Posterior vena cava (tissue), 2 donors: ENCODE data around the gene DPYSL4. TPM values are rescaled to one million over a fixed set of nuclear protein-coding genes. Genes with fewer than 3 reads are reported as not detected.

Source experiments
- DNase-seq: peaks from one replicate; pipeline ENCODE4 v3.0.0-alpha.2; 2020; ENCODE audit warnings: low spot score
- intact Hi-C, 2 donors: fragments of 100-400 bp; cut with DNase I; formaldehyde crosslinking; loops; one replicate each; pipeline versions ENCODE4 v1.14.1 to v1.14.2; 2022 to 2023
- total RNA-seq, 2 donors: library from RNA; stranded (reverse); fragmentation: NEBNext Ultra II Directional; extraction: Animal tissue kit (Norgen Biotek cat#: 25700); gene quantifications; one replicate each; pipeline ENCODE4 v1.2.1, GENCODE V29; 2021
- donor health status: DM: yes; HTN: yes; CAD: no.
- donor health status: DM: yes; HTN: yes; CAD: no.

DPYSL4 gene
- total RNA-seq, 2 donors from 2014 or later = 1.4 to 2.1 TPM

DNA sequence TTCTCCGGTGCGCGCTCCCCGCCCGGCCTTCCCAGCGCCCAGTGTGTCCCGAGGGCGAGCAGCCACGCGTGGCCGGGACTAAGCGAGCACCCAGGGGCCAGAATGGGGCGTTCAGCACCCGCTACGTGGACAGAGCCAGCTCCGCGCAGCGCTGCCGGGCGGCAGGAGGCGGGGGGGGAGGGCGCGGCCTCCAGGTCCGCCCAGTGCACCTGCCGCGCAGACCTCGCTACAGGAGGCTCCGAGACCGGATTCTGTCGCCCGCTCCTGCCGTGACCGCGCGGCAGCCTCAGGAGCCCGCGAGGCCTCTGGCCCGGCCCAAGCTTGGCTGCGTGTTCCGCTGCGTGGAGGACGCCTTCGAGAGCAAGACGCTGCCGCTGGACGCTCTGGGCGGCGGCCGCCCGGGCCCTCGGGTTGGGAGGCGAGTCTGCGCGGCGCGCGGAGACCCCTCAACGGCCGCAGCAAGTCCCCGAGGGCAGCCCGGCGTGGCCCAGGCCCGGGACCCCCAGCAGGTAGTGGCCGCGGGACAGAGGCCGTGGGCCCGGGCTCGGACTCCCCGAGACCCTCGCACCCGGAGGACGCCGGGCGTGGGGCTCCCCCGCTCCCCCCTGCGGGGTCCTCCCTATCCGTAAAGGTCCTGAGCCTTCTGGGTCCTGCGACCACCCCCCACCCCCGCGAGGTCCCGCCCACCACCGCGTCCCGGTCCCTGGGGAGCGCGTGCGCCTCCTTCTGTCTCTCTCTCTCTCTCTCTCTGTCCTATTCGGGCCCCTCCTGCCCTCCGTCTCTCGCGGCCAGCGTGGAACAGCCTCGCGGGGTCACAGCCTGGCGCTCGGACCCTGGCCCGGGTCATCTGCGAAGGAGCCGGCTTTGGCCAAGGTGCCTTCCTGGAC, 904 bp upstream of the DPYSL4 start:
- intact Hi-C loops = no loop called here
- no peak for DNase-seq

GRCh38 chr10:132187430-132188138, 836 bp downstream of the DPYSL4 start:
- intact Hi-C loops = no loop called here
- no peak for DNase-seq

- intact Hi-C loops = no loop called here
- DNase-seq = no peak
Measured at GRCh38 chr10:132188331-132188730, 1.6 kb downstream of the DPYSL4 start.

DNA sequence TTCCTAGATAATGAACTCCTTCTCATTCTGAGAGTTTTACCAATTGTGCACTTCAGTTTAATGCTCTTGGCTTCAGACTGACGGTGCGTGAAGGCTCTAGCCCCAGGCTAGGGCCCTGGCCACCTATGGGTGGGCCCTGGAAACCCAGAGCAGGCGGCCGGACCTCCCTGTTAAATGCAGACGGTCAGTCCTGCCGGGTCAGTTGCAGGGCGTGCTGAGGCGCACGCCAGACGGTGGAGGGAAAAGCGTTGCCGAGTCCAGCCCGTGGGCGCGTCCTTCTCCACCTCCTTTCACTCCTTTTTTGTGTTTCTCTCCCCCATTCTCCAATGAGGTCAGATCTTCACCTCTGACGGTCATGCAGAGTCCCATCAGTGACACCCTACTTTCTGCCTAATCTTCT, 2.3 kb downstream of the DPYSL4 start:
- intact Hi-C loops = no loop called here
- DNase-seq = no peak

DNA sequence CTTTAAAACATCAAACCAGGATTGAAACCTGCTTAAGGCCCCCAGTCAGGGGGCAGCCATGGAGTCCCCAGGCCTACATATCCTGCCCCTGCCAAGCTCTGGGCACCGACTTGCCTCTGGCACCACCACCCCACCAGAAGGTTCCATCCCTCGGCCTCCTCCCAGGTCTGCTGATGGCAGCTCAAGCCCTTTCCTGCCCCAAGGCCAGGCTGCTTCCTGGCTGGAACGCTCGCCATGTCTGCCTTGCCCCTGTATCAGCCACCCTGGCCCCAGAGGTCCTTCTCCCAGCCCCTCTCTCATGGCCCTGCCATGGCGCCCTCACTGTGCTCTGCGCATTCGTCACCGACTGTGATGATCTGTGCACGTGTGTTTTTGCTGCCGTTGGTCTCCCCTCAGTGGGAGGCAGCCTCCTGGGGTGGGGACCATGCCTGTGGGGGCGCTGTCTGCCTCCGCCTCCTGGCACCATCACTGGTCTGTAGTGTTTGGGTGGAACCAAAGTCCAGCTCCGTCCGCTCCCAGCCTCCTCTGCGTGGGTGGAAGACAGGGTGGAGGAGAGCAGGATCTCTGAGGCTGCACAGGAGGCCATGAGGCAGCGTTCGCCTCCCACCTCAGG, 3.2 kb downstream of the DPYSL4 start:
- no peak for DNase-seq
- intact Hi-C loops = no loop called here

GRCh38 chr10:132192076-132192975, 5.6 kb downstream of the DPYSL4 start:
- intact Hi-C loops = no loop called here

DNA sequence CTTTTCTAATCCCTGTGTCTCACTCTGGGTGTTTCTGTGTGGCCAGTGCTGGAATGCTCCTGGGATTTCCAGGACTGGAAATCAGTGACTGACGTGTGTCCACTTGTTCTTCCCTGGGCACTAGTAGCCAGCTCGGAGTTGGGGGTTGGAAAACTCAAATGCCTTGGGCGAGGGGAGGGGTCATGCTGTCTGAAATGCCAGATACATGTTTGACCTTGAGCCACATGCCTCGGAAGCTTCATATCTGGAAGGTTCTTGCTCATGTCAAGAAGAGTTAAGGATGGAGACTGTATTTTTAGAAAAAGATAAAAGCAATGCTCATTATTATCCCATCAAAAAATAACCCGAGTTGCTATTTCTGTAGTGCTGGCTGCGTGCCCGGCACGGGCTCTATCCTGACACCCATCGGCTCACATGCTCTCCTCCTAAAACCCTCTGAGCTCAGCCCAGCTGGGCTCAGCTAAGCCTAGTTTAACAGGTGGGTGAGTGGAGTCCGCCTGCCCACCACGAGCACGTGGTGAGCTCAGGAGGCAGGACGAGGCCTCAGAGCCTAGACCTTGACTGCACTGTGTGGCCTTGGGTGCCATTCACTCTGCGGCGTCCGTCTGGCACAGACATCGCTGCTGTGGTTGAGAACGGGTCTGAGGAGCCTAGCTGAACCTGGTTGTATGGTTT, 6.4 kb downstream of the DPYSL4 start:
- intact Hi-C loops = no loop called here
- peak; percentile 67 for DNase-seq

More at GRCh38 chr10:132192076-132192975, 5.6 kb downstream of the DPYSL4 start:
- DNase-seq = peak; percentile 61

- intact Hi-C loops = no loop called here
- DNase-seq = peak; percentile 78
Measured at GRCh38 chr10:132193907-132194552, 7.3 kb downstream of the DPYSL4 start.

DNA sequence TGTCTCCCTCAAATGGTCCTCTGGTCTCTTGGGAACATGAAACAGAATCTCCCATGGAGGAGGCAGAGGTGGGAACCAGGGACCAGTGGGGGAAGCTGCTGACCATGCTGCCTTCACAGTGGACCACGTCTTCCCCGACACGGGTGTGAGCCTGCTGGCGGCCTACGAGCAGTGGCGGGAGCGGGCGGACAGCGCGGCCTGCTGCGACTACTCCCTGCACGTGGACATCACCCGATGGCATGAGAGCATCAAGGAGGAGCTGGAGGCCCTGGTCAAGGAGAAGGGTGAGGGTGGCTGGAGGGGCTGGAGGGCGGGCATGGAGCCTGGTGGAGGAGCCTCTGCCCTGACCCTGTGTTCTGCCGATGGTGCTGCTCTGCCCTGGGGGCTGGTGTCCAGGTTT, 8.0 kb downstream of the DPYSL4 start:
- intact Hi-C loops = no loop called here
- DNase-seq = peak; percentile 77

GRCh38 chr10:132195366-132196075, 8.8 kb downstream of the DPYSL4 start:
- peak; percentile 51 for DNase-seq
- intact Hi-C loops = no loop called here

DNA sequence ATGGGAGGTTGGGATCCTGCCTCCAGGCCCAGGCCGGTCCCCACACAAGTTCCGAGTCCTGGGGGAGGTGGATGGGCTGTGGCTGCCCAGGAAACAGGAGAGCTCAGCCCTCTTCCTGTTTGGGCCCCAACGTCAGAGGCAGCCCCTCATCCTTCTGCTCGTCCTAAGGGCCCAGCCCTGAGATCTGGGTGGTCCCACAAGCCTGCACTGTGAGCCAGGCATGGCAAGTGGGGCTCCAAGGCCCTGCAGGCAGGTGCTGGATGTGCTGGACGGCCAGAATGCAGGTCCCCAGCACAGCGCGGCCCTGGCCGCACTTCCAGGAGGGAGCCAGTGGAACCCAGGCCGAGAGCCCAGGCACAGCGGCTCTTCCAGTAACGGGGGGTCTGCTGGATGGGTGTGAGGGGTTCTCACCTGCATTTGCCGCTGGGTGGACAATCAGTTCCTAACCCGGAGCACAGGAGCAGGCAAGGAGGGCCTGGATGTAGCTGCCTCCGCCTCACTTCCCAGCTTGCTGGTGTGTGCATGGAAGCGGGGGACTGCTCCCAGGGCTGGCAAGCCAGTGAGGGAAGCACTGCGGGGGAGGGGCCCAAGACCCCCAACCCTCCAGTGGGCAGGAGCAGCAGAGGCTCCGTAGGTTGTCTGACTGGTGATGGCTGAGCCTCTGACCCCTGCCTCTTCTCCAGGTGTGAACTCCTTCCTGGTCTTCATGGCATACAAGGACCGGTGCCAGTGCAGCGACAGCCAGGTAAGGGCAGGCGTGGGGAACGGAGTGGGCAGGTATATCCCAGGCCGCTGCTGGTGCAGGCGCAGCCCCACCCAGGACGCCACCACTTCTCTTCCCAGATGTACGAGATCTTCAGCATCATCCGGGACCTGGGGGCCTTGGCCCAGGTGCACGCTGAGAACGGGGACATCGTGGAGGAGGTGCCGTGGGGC, 9.7 kb downstream of the DPYSL4 start:
- intact Hi-C loops = no loop called here
- DNase-seq = peak; percentile 71

DNA sequence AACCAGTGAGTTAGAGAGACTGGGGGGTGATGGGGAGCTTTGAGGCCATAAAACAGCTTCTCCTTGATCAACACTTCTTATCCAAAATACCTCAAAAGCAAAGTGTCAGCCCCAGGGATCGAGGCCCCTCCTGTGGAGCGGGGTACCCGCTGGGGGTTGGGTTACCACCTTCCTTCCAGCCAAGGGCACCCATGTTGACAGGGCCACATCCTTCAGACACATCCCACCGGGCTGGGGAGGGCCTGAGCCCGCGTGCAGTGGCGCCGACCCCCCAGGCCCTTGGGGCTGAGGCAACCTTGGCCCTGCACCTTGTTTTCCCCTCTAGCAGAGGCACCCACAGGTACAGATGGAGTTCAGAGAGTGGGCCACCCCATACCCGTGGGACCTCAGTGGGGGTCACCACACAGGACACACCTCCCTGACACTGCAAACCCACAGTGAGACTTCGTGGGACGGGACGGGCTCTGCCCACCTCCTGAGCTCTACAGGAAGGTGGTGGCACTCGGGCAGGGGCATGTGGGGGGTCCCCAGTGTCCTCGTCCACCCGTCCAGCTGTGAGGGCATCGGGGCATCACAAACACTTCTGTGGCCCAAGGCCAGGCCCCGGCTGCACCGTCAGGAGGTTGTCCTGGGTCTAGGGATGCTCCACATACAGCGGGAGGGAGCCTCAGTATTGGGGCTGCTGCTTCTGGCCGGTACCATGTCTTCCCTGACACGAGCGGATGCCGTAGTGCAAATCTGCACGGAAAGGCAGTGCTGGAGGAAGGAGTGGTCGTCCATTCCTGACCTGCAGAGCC, 10.7 kb downstream of the DPYSL4 start:
- peak; percentile 70 for DNase-seq
- intact Hi-C loops = no loop called here

DNA sequence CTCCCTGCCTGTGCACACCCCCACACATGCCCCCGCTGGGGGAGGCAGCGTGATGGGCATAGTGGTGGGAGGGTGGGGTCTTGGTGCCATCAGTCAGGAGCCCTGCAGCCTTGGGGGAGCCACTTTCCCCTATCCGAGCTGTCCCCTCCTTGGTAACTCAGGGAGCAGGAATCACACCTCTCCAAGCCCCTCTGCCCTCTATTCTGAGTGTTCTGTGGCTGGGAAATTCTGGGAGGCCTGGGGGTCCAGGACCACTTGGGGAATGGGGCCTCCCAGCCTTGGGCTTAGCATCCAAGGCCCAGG, 11.3 kb downstream of the DPYSL4 start:
- intact Hi-C loops = no loop called here
- peak; percentile 71 for DNase-seq

DNA sequence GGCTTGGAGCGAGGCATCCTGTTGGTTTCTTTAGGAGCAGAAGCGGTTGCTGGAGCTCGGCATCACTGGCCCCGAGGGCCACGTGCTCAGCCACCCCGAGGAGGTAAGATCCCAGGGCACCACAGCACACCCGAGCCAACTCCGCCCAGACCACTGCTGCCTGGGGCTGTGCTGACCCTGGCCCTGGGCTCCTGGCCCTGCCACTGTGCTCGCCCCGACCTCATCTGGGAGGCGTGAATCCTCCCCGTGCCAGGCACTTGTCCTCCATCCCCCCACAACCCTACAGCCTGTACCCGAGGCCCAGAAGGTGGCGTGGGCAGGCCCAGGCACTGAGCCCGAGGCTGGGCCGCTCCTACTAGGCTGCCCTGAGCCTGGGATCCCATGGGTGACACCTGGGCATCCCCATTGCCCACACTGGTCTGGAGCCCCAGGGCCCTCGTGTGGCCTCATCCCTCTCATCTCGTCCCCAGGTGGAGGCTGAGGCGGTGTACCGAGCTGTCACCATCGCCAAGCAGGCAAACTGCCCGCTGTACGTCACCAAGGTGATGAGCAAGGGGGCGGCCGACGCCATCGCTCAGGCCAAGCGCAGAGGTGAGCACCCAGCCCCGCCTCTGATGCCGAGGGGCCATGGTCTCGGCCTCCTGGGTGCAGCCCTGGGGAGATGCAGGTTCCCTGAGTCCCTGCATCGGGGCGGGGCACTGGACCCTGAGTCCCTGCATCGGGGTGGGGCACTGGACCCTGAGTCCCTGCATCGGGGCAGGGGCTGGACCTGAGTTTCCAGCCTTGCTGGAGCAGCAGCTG, 11.8 kb downstream of the DPYSL4 start:
- intact Hi-C loops = no loop called here
- DNase-seq = peak; percentile 76

GRCh38 chr10:132199268-132199853, 12.6 kb downstream of the DPYSL4 start:
- intact Hi-C loops = no loop called here
- DNase-seq = peak; percentile 57
